SK-N-DZ (cell line): ENCODE measurements around the gene CPNE4.
"Not testable (repeated sequence)": the region's sequence is repeated elsewhere in the genome, so short reads cannot be mapped to it uniquely, and the experiment has no call there.

Source experiments
- DNase-seq: peaks from one replicate; pipeline ENCODE4 v3.0.0-alpha.2; 2015; ENCODE audit warnings: low spot score

Gene CPNE4

GRCh38 chr3:132016061-132017041 is 18.5 kb downstream of the CPNE4 start:
- no peak for DNase-seq

- DNase-seq = no peak
Observed at GRCh38 chr3:132014105-132014504, 20.7 kb downstream of the CPNE4 start.

- no peak for DNase-seq
Observed at GRCh38 chr3:132009241-132009640, 25.6 kb downstream of the CPNE4 start.

- DNase-seq = no peak
Observed at GRCh38 chr3:132008837-132009236, 26.0 kb downstream of the CPNE4 start.

- DNase-seq = no peak
Observed at GRCh38 chr3:132007617-132008016, 27.2 kb downstream of the CPNE4 start.

- DNase-seq = peak; percentile 20
Observed at GRCh38 chr3:132006605-132007204, 28.1 kb downstream of the CPNE4 start.

GRCh38 chr3:132004571-132004970 is 30.2 kb downstream of the CPNE4 start:
- DNase-seq = no peak

- DNase-seq = no peak
Observed at GRCh38 chr3:132003685-132004084, 31.1 kb downstream of the CPNE4 start.

- DNase-seq = no peak
Observed at GRCh38 chr3:132001999-132002398, 32.8 kb downstream of the CPNE4 start.

- no peak for DNase-seq
Observed at GRCh38 chr3:132001036-132001435, 33.8 kb downstream of the CPNE4 start.

- no peak for DNase-seq
Observed at GRCh38 chr3:131998027-131998426, 36.8 kb downstream of the CPNE4 start.

GRCh38 chr3:131995891-131996290 is 38.9 kb downstream of the CPNE4 start:
- DNase-seq = no peak

GRCh38 chr3:131989318-131989717 is 45.5 kb downstream of the CPNE4 start:
- no peak for DNase-seq

- DNase-seq = peak; percentile 29
Observed at GRCh38 chr3:131988209-131988608, 46.6 kb downstream of the CPNE4 start.

- DNase-seq = no peak
Observed at GRCh38 chr3:131983689-131984088, 51.1 kb downstream of the CPNE4 start.

GRCh38 chr3:131981323-131981722 is 53.5 kb downstream of the CPNE4 start:
- DNase-seq = no peak

GRCh38 chr3:131976448-131976847 is 58.4 kb downstream of the CPNE4 start:
- no peak for DNase-seq

- DNase-seq = no peak
Observed at GRCh38 chr3:131975047-131975446, 59.8 kb downstream of the CPNE4 start.

- no peak for DNase-seq
Observed at GRCh38 chr3:131973731-131974130, 61.1 kb downstream of the CPNE4 start.

- peak; percentile 18 for DNase-seq
Observed at GRCh38 chr3:131972550-131972949, 62.3 kb downstream of the CPNE4 start.

GRCh38 chr3:131972091-131972490 is 62.7 kb downstream of the CPNE4 start:
- no peak for DNase-seq

- DNase-seq = not testable (repeated sequence)
Observed at GRCh38 chr3:131963442-131963841, 71.4 kb downstream of the CPNE4 start.

GRCh38 chr3:131962982-131963381 is 71.8 kb downstream of the CPNE4 start:
- no peak for DNase-seq
